Tibial artery (tissue), 4 donors: ENCODE results near the gene DUT.

ENCODE experiments used
- DNase-seq, 2 donors: peaks; one replicate each; pipeline ENCODE4 v3.0.0-alpha.2; 2019
- H3K27ac ChIP-seq, 2 donors: fragments of 200-600 bp; sonication (generic) in 1 of 2; 1 replicate in 1 of 2; 2 replicates in 1 of 2; pipeline ENCODE4 v1.5.1; 2018 to 2019; ENCODE audit warnings: mild to moderate bottlenecking in 1 of 2
- H3K27me3 ChIP-seq, 2 donors: fragments of 200-600 bp; sonication (generic) in 1 of 2; one replicate each; pipeline versions ENCODE4 v1.5.1 to v1.6.0; 2016 to 2019
- H3K36me3 ChIP-seq, 3 donors: fragments of 200-600 bp; sonication (generic) in 2 of 3; one replicate each; pipeline ENCODE4 v1.5.1; 2016 to 2019; ENCODE audit warnings: mild to moderate bottlenecking in 2 of 3
- H3K4me1 ChIP-seq, 4 donors: fragments of 200-600 bp; sonication (generic) in 2 of 4; 1 replicate in 3 of 4; 2 replicates in 1 of 4; pipeline ENCODE4 v1.5.1; 2016 to 2019
- H3K4me3 ChIP-seq, 2 donors: fragments of 200-600 bp; sonication (generic) in 1 of 2; 1 replicate in 1 of 2; 2 replicates in 1 of 2; pipeline ENCODE4 v1.5.1; 2018 to 2019; ENCODE audit warnings: mild to moderate bottlenecking in 2 of 2
- H3K9me3 ChIP-seq, 3 donors: fragments of 200-600 bp; sonication (generic) in 1 of 3; one replicate each; pipeline ENCODE4 v1.5.1; 2016 to 2019
- intact Hi-C: fragments of 100-400 bp; cut with DNase I; formaldehyde crosslinking; loops from one replicate; pipeline ENCODE4 v1.15.0; 2023; ENCODE audit warnings: low total_unique reads
- TF ChIP-seq, protein P1 (sequence below), 2 experiments: fragments of 200-600 bp in 1 of 2; fragments of 450-650 bp in 1 of 2; IDR thresholded peaks; one replicate each; pipeline ENCODE4 v1.5.1; 2017 to 2019; ENCODE audit warnings: antibody characterized with exemption in 2 of 2, mild to moderate bottlenecking in 1 of 2, moderate library complexity in 1 of 2

The DUT gene

DNA sequence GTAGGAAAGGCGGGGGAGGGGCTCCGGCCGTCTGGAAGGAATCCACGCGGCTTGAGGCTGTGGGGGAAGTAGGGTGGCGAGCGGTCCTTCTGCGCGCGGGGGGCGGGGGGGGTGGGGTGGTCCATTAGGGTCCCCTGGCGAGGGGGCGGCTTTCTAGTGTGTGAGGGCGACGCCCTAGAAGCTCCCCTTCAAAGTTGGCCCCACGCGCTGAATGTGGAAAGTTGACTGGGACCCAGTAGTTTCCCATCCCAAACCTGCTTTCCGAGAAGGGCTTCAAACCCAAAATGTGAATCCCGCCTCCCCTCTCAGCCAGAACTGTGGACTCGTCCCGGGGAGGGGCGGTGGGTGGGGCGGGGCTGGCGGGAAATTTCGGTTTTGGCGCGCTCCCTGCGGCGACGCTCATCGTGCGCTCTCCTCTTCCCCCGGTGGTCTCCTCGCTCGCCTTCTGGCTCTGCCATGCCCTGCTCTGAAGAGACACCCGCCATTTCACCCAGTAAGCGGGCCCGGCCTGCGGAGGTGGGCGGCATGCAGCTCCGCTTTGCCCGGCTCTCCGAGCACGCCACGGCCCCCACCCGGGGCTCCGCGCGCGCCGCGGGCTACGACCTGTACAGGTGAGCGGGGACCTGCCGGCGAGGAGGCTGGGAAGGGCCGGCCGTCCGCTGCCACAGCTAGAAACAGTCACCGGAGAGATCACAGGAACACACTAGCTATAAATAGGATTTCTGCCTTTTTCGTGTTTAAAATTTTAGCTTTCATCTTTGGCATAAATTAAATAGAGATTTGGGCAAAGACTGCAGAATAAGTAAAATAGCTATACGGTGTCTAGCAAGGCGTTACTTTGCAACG is 790 bp downstream of the DUT start:
- TF ChIP-seq, protein P1, sequence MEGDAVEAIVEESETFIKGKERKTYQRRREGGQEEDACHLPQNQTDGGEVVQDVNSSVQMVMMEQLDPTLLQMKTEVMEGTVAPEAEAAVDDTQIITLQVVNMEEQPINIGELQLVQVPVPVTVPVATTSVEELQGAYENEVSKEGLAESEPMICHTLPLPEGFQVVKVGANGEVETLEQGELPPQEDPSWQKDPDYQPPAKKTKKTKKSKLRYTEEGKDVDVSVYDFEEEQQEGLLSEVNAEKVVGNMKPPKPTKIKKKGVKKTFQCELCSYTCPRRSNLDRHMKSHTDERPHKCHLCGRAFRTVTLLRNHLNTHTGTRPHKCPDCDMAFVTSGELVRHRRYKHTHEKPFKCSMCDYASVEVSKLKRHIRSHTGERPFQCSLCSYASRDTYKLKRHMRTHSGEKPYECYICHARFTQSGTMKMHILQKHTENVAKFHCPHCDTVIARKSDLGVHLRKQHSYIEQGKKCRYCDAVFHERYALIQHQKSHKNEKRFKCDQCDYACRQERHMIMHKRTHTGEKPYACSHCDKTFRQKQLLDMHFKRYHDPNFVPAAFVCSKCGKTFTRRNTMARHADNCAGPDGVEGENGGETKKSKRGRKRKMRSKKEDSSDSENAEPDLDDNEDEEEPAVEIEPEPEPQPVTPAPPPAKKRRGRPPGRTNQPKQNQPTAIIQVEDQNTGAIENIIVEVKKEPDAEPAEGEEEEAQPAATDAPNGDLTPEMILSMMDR (IDR thresholded peaks at IDR 0.05), result no peak
- peaks cover 3 to 18% (median 6%) of the 10 kb centered on the region in 4 donors for H3K4me1 ChIP-seq
- DNase-seq, result peak in 1 of 2 donors; percentile 75
- no peaks in the 10 kb centered on the region for H3K9me3 ChIP-seq
- H3K27me3 ChIP-seq, result no peaks in the 10 kb centered on the region
- peak overlapping the region; percentile 96 to 97 for H3K27ac ChIP-seq
- H3K4me3 ChIP-seq, result peak overlapping the region; percentile 69 to 93
- H3K36me3 ChIP-seq, result peaks cover 19 to 32% (median 25%) of the 10 kb centered on the region in 3 donors
- intact Hi-C loops, result no loop called here

DNA sequence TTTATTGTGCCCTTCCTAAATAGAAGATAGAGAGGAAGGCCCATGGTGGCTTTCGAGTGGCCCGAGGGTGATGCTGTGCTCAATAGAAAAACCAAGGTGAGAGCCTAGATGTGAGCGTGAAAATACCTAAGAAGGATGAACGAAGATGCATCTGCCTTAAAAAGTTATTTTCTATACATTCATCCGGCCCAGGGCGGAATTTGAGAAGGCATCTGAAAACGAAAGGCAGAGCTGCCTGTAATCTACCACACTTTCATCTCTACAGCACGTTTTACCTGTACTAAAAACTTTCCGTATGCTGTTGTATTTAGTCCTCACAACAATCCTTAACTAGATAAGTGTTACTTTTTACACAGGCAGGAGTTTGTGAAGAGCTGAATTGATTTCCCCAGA is 1.4 kb downstream of the DUT start:
- peak overlapping the region in 1 of 2 donors; percentile 97 for H3K27ac ChIP-seq
- no peak for DNase-seq
- H3K36me3 ChIP-seq, result peaks cover 23 to 36% (median 28%) of the 10 kb centered on the region in 3 donors
- TF ChIP-seq, protein P1 (IDR thresholded peaks at IDR 0.05), result no peak
- H3K4me3 ChIP-seq, result peak overlapping the region; percentile 69 to 93
- no peaks in the 10 kb centered on the region for H3K9me3 ChIP-seq
- no peaks in the 10 kb centered on the region for H3K27me3 ChIP-seq
- H3K4me1 ChIP-seq, result peaks cover 3 to 18% (median 6%) of the 10 kb centered on the region in 4 donors
- intact Hi-C loops, result no loop called here

DNA sequence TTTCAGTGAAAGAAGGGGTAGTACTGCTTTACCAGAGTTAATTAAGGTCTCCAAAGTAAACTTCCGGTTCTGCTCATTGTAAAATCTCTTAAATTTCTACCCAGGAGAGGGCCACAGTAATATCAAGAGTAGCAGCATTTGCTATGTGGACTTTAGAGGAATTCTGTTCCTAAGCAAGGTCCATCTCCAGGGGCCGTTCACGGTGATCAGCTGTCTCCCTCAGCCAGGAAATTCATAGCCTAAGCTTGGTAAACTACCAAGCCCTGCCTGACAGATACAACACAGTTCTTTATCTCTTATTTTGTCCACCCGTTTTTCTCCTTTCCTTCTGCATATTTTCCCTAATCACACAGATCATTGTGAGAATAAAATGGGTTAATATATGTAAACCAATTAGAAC is 2.3 kb downstream of the DUT start:
- no peaks in the 10 kb centered on the region for H3K27me3 ChIP-seq
- no peak for DNase-seq
- H3K9me3 ChIP-seq, result no peaks in the 10 kb centered on the region
- peaks cover 3 to 18% (median 6%) of the 10 kb centered on the region in 4 donors for H3K4me1 ChIP-seq
- no peak overlapping the region for H3K4me3 ChIP-seq
- intact Hi-C loops, result no loop called here
- H3K36me3 ChIP-seq, result peaks cover 28 to 43% (median 31%) of the 10 kb centered on the region in 3 donors
- TF ChIP-seq, protein P1 (IDR thresholded peaks at IDR 0.05), result no peak
- no peak overlapping the region for H3K27ac ChIP-seq

DNA sequence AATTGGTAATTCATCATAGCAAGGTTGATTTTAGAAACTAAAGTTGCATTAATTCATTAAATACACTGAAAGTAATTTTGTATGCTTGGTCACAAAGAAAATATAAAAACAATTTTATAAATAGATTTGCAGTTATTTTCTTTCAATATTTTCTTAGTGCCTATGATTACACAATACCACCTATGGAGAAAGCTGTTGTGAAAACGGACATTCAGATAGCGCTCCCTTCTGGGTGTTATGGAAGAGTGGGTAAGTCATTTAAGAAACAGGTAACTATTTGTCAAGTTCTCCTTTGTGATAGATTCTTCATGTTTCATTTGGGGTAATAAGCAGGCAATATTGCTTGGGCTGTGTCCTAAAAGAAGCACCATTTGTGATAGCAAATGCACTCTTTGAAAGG is 3.0 kb downstream of the DUT start:
- intact Hi-C loops, result no loop called here
- no peak for DNase-seq
- no peaks in the 10 kb centered on the region for H3K27me3 ChIP-seq
- H3K4me3 ChIP-seq, result no peak overlapping the region
- peaks cover 3 to 18% (median 6%) of the 10 kb centered on the region in 4 donors for H3K4me1 ChIP-seq
- H3K27ac ChIP-seq, result no peak overlapping the region
- TF ChIP-seq, protein P1 (IDR thresholded peaks at IDR 0.05), result no peak
- no peaks in the 10 kb centered on the region for H3K9me3 ChIP-seq
- H3K36me3 ChIP-seq, result peaks cover 31 to 50% (median 31%) of the 10 kb centered on the region in 3 donors

DNA sequence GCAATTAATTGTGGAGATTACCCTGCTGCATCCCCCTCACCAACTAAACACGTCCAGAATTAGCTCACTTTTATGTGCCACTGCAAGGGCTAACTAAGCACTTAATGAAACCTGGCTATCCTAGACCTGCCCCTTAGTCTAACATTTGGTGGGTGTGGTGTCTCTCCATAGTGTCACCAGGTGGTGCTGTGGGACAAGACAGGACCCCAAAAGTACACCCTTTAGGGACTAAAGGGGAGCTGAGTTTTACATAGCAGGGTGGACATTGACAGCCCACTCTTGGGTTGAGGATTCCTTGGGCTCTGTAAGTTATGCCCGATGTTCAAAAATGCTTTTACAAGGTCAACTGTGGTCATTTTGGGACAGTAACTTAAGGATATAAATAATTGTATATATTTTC is 5.7 kb downstream of the DUT start:
- Histone ChIP-seq H3K4me3 (no peak overlapping the region), H3K27me3 (no peaks in the 10 kb centered on the region), H3K9me3 (no peaks in the 10 kb centered on the region), H3K36me3 (peaks cover 41 to 75% (median 56%) of the 10 kb centered on the region in 3 donors), H3K27ac (no peak overlapping the region), H3K4me1 (peaks cover 3 to 8% (median 6%) of the 10 kb centered on the region in 4 donors)
- TF ChIP-seq, protein P1 (IDR thresholded peaks at IDR 0.05), result no peak
- intact Hi-C loops, result no loop called here
- no peak for DNase-seq
